ENCODE results near the gene JARID2. TPM values are rescaled to one million over a fixed set of nuclear protein-coding genes. Genes with fewer than 3 reads are reported as not detected.
A peak's percentile ranks its signal among the peaks of the same experiment; 100 is the strongest.

JARID2 gene
- total and polyA plus RNA-seq, 3 donors from 2014 or later, result 36.1 to 60.8 (median 53.7) TPM

GRCh38 chr6:15513801-15514711 lies 268.2 kb downstream of the JARID2 start:
- peaks cover 16% of the 10 kb centered on the region for H3K4me1 ChIP-seq
- WGBS, 2 donors, result 72 to 74% methylated on average over 18 to 21 of the region's 21 CpGs
- H3K36me3 ChIP-seq (ENCODE audit: low read depth, missing control alignments), result no peaks in the 10 kb centered on the region
- H3K27ac ChIP-seq, result no peak overlapping the region
- no peak overlapping the region for H3K4me3 ChIP-seq
- no peak for TF ChIP-seq CTCF (IDR thresholded peaks at IDR 0.05)
- no peak for TF ChIP-seq POLR2A (IDR thresholded peaks at IDR 0.05)
- intact Hi-C loops (cut with DNase I; ENCODE audit: low total_unique reads), result no loop called here
- no peaks in the 10 kb centered on the region for H3K9me3 ChIP-seq
- no peaks in the 10 kb centered on the region for H3K27me3 ChIP-seq
- no peak for DNase-seq

- peaks cover 16% of the 10 kb centered on the region for H3K4me1 ChIP-seq
- TF ChIP-seq POLR2A (IDR thresholded peaks at IDR 0.05) (no peak), CTCF (IDR thresholded peaks at IDR 0.05) (no peak)
- no peak for DNase-seq
- intact Hi-C loops (cut with DNase I; ENCODE audit: low total_unique reads), result no loop called here
- no peaks in the 10 kb centered on the region for H3K9me3 ChIP-seq
- H3K36me3 ChIP-seq (ENCODE audit: low read depth, missing control alignments), result no peaks in the 10 kb centered on the region
- no peaks in the 10 kb centered on the region for H3K27me3 ChIP-seq
- WGBS, 2 donors, result 87 to 95% methylated on average over 6 of the region's 6 CpGs
- peak overlapping the region in 1 of 2 donors; percentile 4 for H3K27ac ChIP-seq
- no peak overlapping the region for H3K4me3 ChIP-seq
These were observed 269.4 kb downstream of the JARID2 start for GRCh38 chr6:15515226-15515625.

- intact Hi-C loops (cut with DNase I; ENCODE audit: low total_unique reads), result no loop called here
- H3K27me3 ChIP-seq, result no peaks in the 10 kb centered on the region
- H3K4me3 ChIP-seq, result no peak overlapping the region
- 66 to 68% methylated on average over 18 of the region's 18 CpGs for WGBS, 2 donors
- TF ChIP-seq CTCF (IDR thresholded peaks at IDR 0.05), result no peak
- TF ChIP-seq POLR2A (IDR thresholded peaks at IDR 0.05), result no peak
- H3K36me3 ChIP-seq (ENCODE audit: low read depth, missing control alignments), result no peaks in the 10 kb centered on the region
- peaks cover 16% of the 10 kb centered on the region for H3K4me1 ChIP-seq
- DNase-seq, result no peak
- H3K9me3 ChIP-seq, result no peaks in the 10 kb centered on the region
- peak overlapping the region in 1 of 2 donors; percentile 39 for H3K27ac ChIP-seq
These were observed 269.9 kb downstream of the JARID2 start for GRCh38 chr6:15515660-15516375.

GRCh38 chr6:15516378-15516777 lies 270.5 kb downstream of the JARID2 start:
- Histone ChIP-seq H3K4me1 (peaks cover 16% of the 10 kb centered on the region), H3K4me3 (no peak overlapping the region), H3K27me3 (no peaks in the 10 kb centered on the region), H3K27ac (peak overlapping the region in 1 of 2 donors; percentile 39), H3K9me3 (no peaks in the 10 kb centered on the region), H3K36me3 (ENCODE audit: low read depth, missing control alignments) (no peaks in the 10 kb centered on the region)
- WGBS, 2 donors, result 91% methylated on average over 7 to 13 of the region's 13 CpGs
- TF ChIP-seq CTCF (IDR thresholded peaks at IDR 0.05) (no peak), POLR2A (IDR thresholded peaks at IDR 0.05) (no peak)
- DNase-seq, result no peak
- intact Hi-C loops (cut with DNase I; ENCODE audit: low total_unique reads), result no loop called here

All from testis (tissue), 3 donors.